ENCODE results near the gene GNRHR. TPM values are rescaled to one million over a fixed set of nuclear protein-coding genes. Genes with fewer than 3 reads are reported as not detected.

GNRHR gene
- total and polyA plus RNA-seq, 2 experiments from 2014 or later, result 0.10 TPM; not detected in 1

DNA sequence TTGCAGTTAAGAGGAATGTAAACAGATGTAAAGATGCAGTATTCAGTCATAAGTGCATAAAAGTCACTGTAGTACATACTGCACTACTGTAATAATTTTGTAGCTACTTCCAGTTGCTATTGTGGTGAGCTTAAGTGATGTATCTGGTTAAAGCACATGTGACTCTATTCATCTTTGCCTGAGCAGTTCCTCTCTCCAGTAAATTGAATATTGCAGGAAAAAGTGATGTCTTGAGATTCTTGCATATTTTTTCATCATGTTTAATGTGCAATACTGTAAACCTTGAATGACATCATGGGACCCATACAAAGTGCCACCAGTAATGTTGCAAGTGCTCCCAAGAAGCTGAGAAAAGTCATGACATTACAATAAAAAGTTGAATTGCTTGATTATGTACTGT, 62.9 kb downstream of the GNRHR start:
- Histone ChIP-seq H3K27ac (ENCODE audit: low read depth) (no peak overlapping the region), H3F3A (replicated peaks; ENCODE audit: low read depth) (no peaks in the 10 kb centered on the region), H2AFZ (no peak overlapping the region), H3K79me2 (replicated peaks; ENCODE audit: insufficient read depth) (peaks cover 80% of the 10 kb centered on the region), H3K4me1 (ENCODE audit: insufficient read depth) (no peaks in the 10 kb centered on the region), H3K4me2 (no peak overlapping the region), H4K20me1 (replicated peaks; ENCODE audit: insufficient read depth) (0 out of 2 replicates have a peak, but pooled peaks cover 2% of the 10 kb centered on the region), H3K27me3 (ENCODE audit: insufficient read depth) (no peaks in the 10 kb centered on the region), H3K36me3 (ENCODE audit: insufficient read depth) (peaks cover 7% of the 10 kb centered on the region; the same call in 1 of the 2 replicates), H3K4me3 (no peak overlapping the region), H3K9me2 (ENCODE audit: insufficient read depth) (no peaks in the 10 kb centered on the region)
- H3K27me3 Mint-ChIP-seq (ENCODE audit: insufficient read depth, low read depth, poor library complexity), result peaks cover 1% of the 10 kb centered on the region
- TF ChIP-seq, protein P1, sequence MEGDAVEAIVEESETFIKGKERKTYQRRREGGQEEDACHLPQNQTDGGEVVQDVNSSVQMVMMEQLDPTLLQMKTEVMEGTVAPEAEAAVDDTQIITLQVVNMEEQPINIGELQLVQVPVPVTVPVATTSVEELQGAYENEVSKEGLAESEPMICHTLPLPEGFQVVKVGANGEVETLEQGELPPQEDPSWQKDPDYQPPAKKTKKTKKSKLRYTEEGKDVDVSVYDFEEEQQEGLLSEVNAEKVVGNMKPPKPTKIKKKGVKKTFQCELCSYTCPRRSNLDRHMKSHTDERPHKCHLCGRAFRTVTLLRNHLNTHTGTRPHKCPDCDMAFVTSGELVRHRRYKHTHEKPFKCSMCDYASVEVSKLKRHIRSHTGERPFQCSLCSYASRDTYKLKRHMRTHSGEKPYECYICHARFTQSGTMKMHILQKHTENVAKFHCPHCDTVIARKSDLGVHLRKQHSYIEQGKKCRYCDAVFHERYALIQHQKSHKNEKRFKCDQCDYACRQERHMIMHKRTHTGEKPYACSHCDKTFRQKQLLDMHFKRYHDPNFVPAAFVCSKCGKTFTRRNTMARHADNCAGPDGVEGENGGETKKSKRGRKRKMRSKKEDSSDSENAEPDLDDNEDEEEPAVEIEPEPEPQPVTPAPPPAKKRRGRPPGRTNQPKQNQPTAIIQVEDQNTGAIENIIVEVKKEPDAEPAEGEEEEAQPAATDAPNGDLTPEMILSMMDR (conservative IDR thresholded peaks at IDR 0.05; ENCODE audit: low read depth in 2 of 2), result no peak
- TF ChIP-seq ZNF114 (CRISPR knock-in tag; IDR thresholded peaks at IDR 0.05) (no peak), ZNF331 (CRISPR knock-in tag; IDR thresholded peaks at IDR 0.05; ENCODE audit: low read depth) (no peak), EZH2 (IDR thresholded peaks at IDR 0.05; ENCODE audit: low read depth, unreplicated experiment) (no peak)
- no peaks in the 10 kb centered on the region for H3K4me1 Mint-ChIP-seq
- ATAC-seq (no peak), DNase-seq (ENCODE audit: low spot score) (no peak)
- peaks cover 14% of the 10 kb centered on the region for H3K36me3 Mint-ChIP-seq (ENCODE audit: low read depth)
- H3K27ac Mint-ChIP-seq, result no peak overlapping the region
- no peak overlapping the region for H3K4me3 Mint-ChIP-seq
- H3K9me3 Mint-ChIP-seq, result no peaks in the 10 kb centered on the region

Small RNAs within 50 kb of the gene (small RNA-seq; reads per million reads assigned to genes)
- gene RF00091 (ENCODE audit: low replicate concordance), result not detected

Other genes starting within 250 kb of the GNRHR start
- gene CENPC, start 208.9 kb downstream of the GNRHR start, total RNA-seq (2014; rRNA removed; shearing (Covaris generic)), result 11.8 and 24.5 TPM in 2 replicates
- gene CENPC, start 208.9 kb downstream of the GNRHR start, polyA plus RNA-seq (2016; fragmentation: Nextera tagmentation; extraction: Ambion mirVana), result 15.9 and 21.6 TPM in 2 replicates
- not detected in 2 replicates for gene STAP1, start 195.7 kb downstream of the GNRHR start, total RNA-seq (2014; rRNA removed; shearing (Covaris generic))
- gene STAP1, start 195.7 kb downstream of the GNRHR start, polyA plus RNA-seq (2016; fragmentation: Nextera tagmentation; extraction: Ambion mirVana), result not detected in 2 replicates
- 77.3 and 96.3 TPM in 2 replicates for gene UBA6, start 53.2 kb downstream of the GNRHR start, total RNA-seq (2014; rRNA removed; shearing (Covaris generic))
- 15.0 and 17.6 TPM in 2 replicates for gene UBA6, start 53.2 kb downstream of the GNRHR start, polyA plus RNA-seq (2016; fragmentation: Nextera tagmentation; extraction: Ambion mirVana)
- not detected in 2 replicates for gene TMPRSS11D, start 129.6 kb upstream of the GNRHR start, total RNA-seq (2014; rRNA removed; shearing (Covaris generic))
- gene TMPRSS11D, start 129.6 kb upstream of the GNRHR start, polyA plus RNA-seq (2016; fragmentation: Nextera tagmentation; extraction: Ambion mirVana), result not detected in 2 replicates
- gene TMPRSS11A, start 209.1 kb upstream of the GNRHR start, total RNA-seq (2014; rRNA removed; shearing (Covaris generic)), result not detected in 2 replicates
- gene TMPRSS11A, start 209.1 kb upstream of the GNRHR start, polyA plus RNA-seq (2016; fragmentation: Nextera tagmentation; extraction: Ambion mirVana), result 0.16 TPM in 1 of 2 replicates, not detected in the other

All from GM23338 (cell line).